ENCODE results near the gene SWAP70.

Gene SWAP70

DNA sequence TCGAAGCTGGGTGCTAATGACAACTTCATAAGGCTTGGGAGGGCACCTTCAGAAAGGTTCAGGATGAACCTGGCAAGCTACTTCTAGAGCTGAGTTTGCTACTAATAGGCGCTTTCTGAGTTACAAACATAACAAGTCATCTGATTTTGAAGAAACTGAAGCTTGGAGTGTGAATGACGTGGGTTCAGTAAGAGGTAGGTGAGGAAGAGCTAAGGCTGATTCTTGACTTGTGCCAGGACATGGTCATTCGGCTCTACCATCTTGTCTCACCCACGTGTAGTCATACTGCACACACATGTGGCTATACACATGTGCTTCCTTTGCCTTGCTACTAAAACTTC, 56.4 kb downstream of the SWAP70 start:
- no peak for DNase-seq (ENCODE audit: low read depth, low spot score)
- H3K4me1 ChIP-seq (ENCODE audit: control insufficient read depth, insufficient read depth, low read length): no peaks in the 10 kb centered on the region
- H3K27ac ChIP-seq (ENCODE audit: low read length): no peak overlapping the region
- H3K27me3 ChIP-seq (ENCODE audit: control insufficient read depth, insufficient read depth, low read length): no peaks in the 10 kb centered on the region
- H3K9me3 ChIP-seq (ENCODE audit: control insufficient read depth, insufficient read depth, low read length): no peaks in the 10 kb centered on the region
- H3K4me3 ChIP-seq (ENCODE audit: low read length): no peak overlapping the region
- WGBS (ENCODE audit: insufficient coverage, insufficient read length): no CpG with 5 or more reads among the region's 5 CpGs
- H3K36me3 ChIP-seq (ENCODE audit: control insufficient read depth, insufficient read depth, low read length): peaks cover under 1% of the 10 kb centered on the region; the same call in 1 of the 2 replicates

DNA sequence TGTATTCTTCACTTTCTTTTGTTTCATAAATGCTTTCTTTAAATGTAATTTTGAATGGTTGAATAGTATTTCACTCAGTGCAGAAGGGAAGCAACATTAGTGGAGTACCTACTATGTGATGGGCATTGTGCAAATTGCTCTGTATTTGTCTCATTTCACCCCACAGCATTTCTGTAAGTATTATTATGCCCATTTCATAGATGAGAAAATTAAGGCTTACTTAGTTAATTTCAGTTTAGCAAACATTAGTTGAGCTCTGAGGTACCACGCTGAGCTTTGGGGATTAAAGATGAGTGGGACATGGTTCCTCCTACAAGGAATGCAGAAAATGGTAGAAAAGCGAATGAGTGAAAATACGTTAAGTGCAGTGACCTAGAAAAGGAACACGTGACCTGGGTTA, 58.1 kb downstream of the SWAP70 start:
- H3K36me3 ChIP-seq (ENCODE audit: control insufficient read depth, insufficient read depth, low read length): no peaks in the 10 kb centered on the region

DNA sequence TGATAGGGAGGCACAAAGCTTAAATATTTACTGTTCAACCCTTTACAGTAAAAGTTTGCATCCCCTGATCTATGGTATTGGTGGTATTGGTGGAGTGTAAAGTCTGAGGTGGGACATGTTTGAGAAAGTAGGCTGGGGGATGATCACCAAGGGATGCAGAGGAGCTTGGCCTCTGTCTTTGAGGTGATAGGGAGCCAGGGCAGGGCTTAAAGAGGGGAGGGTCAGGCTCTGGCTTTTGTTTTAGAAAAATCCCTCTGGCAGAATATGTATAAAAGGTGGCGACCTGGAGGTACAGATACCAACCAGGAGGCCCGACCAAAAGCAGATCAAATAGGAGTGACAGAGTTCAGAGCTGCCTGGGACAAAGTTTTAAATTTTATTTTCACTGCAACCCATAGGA, 59.0 kb downstream of the SWAP70 start:
- WGBS (ENCODE audit: insufficient coverage, insufficient read length): no CpG with 5 or more reads among the region's 2 CpGs
- no peaks in the 10 kb centered on the region for H3K27me3 ChIP-seq (ENCODE audit: control insufficient read depth, insufficient read depth, low read length)
- DNase-seq (ENCODE audit: low read depth, low spot score): no peak
- no peak overlapping the region for H3K27ac ChIP-seq (ENCODE audit: low read length)
- no peaks in the 10 kb centered on the region for H3K4me1 ChIP-seq (ENCODE audit: control insufficient read depth, insufficient read depth, low read length)
- no peaks in the 10 kb centered on the region for H3K36me3 ChIP-seq (ENCODE audit: control insufficient read depth, insufficient read depth, low read length)
- no peak overlapping the region for H3K4me3 ChIP-seq (ENCODE audit: low read length)
- H3K9me3 ChIP-seq (ENCODE audit: control insufficient read depth, insufficient read depth, low read length): no peaks in the 10 kb centered on the region

More for the DNA sequence above, 58.1 kb downstream of the SWAP70 start:
- Histone ChIP-seq H3K4me3 (ENCODE audit: low read length) (no peak overlapping the region), H3K27me3 (ENCODE audit: control insufficient read depth, insufficient read depth, low read length) (no peaks in the 10 kb centered on the region), H3K9me3 (ENCODE audit: control insufficient read depth, insufficient read depth, low read length) (no peaks in the 10 kb centered on the region), H3K4me1 (ENCODE audit: control insufficient read depth, insufficient read depth, low read length) (no peaks in the 10 kb centered on the region), H3K27ac (ENCODE audit: low read length) (no peak overlapping the region)
- no peak for DNase-seq (ENCODE audit: low read depth, low spot score)
- no CpG with 5 or more reads among the region's 4 CpGs for WGBS (ENCODE audit: insufficient coverage, insufficient read length)

DNA sequence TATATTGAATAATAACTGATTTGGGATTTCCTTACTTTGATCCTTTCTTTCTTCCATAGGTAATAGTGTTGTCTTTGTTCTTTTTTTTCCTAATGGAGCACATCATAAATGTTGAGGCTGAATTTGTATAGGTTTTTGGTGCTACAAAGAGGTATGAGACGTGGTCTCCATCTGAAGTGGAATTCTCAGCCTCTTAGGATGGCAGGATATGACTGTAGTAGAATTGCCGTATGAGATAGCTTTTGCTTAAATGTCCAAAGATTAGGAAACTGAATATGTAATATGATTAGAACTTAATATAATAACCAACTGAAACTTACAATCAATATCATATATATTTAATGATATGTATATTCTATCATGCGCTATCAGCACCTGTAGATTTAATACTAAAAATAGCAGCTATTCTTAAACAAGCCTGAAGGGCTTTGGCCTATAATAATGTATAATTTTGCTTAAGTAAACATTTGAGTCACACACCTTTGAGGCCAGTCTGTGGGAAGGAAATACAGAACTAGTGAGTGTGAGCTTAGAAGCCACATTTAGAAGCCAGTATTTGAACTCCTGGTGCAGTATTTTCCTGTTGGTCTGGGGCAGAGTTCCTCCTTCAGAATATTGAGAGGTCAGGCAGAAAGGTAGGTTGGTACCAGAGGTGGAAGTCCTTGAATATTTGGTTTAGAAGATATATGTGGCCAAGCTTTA, 62.6 kb downstream of the SWAP70 start:
- H3K27ac ChIP-seq (ENCODE audit: low read length): no peak overlapping the region
- H3K36me3 ChIP-seq (ENCODE audit: control insufficient read depth, insufficient read depth, low read length): peaks cover 2% of the 10 kb centered on the region; the same call in 1 of the 2 replicates
- no peak overlapping the region for H3K4me3 ChIP-seq (ENCODE audit: low read length)
- no peaks in the 10 kb centered on the region for H3K27me3 ChIP-seq (ENCODE audit: control insufficient read depth, insufficient read depth, low read length)
- WGBS (ENCODE audit: insufficient coverage, insufficient read length): no CpG with 5 or more reads among the region's 3 CpGs
- no peak for DNase-seq (ENCODE audit: low read depth, low spot score)
- no peaks in the 10 kb centered on the region for H3K4me1 ChIP-seq (ENCODE audit: control insufficient read depth, insufficient read depth, low read length)
- H3K9me3 ChIP-seq (ENCODE audit: control insufficient read depth, insufficient read depth, low read length): no peaks in the 10 kb centered on the region

DNA sequence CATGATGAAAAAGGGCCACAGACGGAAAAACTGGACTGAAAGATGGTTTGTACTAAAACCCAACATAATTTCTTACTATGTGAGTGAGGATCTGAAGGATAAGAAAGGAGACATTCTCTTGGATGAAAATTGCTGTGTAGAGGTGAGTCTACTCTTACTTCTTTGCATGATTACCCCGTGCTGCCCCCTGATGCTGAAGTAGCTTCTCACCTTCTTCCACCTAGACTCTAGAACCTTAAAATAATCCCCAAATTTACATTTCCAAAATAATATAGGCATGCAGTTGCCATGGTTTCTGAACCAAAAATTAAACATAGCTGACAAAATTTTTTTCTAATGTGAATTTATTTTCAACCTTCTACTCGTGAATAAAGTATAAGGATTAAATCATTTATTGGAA, 64.2 kb downstream of the SWAP70 start:
- no peak for DNase-seq (ENCODE audit: low read depth, low spot score)
- no peaks in the 10 kb centered on the region for H3K27me3 ChIP-seq (ENCODE audit: control insufficient read depth, insufficient read depth, low read length)
- H3K4me1 ChIP-seq (ENCODE audit: control insufficient read depth, insufficient read depth, low read length): no peaks in the 10 kb centered on the region
- H3K9me3 ChIP-seq (ENCODE audit: control insufficient read depth, insufficient read depth, low read length): no peaks in the 10 kb centered on the region
- no peak overlapping the region for H3K4me3 ChIP-seq (ENCODE audit: low read length)
- no peak overlapping the region for H3K27ac ChIP-seq (ENCODE audit: low read length)
- WGBS (ENCODE audit: insufficient coverage, insufficient read length): no CpG with 5 or more reads among the region's 3 CpGs
- peaks cover 5% of the 10 kb centered on the region; the same call in 1 of the 2 replicates for H3K36me3 ChIP-seq (ENCODE audit: control insufficient read depth, insufficient read depth, low read length)

DNA sequence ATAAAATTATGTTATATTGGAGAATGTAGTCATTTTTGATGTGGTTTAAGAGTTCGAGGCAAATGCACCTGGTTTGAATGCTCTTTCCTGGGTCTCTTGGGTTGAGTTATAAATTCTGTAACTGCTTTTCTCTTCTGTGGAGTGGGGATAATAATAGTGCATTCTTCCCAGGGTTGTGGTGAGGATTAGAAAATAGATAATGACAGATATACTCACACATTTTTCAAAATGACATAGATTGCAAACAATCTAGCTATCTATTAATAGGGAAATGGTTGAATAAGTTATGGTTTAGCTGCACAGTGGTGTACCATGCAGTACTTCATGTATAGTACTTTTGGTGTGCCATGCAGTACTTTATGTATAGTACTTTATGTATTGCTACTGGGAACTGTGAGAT, 67.4 kb downstream of the SWAP70 start:
- Histone ChIP-seq H3K27ac (ENCODE audit: low read length) (no peak overlapping the region), H3K27me3 (ENCODE audit: control insufficient read depth, insufficient read depth, low read length) (no peaks in the 10 kb centered on the region), H3K9me3 (ENCODE audit: control insufficient read depth, insufficient read depth, low read length) (no peaks in the 10 kb centered on the region), H3K4me3 (ENCODE audit: low read length) (no peak overlapping the region), H3K36me3 (ENCODE audit: control insufficient read depth, insufficient read depth, low read length) (peaks cover 5% of the 10 kb centered on the region; the same call in 1 of the 2 replicates), H3K4me1 (ENCODE audit: control insufficient read depth, insufficient read depth, low read length) (no peaks in the 10 kb centered on the region)
- DNase-seq (ENCODE audit: low read depth, low spot score): no peak
- 100% methylated on average over 1 of the region's 1 CpG for WGBS (ENCODE audit: insufficient coverage, insufficient read length)

DNA sequence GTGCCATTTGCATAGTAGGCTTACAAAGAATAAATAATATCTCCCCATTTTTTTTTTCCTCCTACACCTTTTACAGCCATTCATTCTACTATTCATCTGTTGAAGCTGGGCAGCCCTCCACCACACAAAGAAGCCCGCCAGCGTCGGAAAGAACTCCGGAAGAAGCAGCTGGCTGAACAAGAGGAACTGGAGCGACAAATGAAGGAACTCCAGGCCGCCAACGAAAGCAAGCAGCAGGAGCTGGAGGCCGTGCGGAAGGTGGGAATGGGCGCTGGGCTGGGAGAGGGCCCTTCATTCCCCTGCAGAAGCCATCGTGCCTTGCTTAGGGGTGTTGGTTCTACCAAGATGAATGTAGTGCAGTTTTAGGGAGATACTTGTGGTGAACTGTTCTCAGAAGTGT, 68.6 kb downstream of the SWAP70 start:
- Histone ChIP-seq H3K27me3 (ENCODE audit: control insufficient read depth, insufficient read depth, low read length) (no peaks in the 10 kb centered on the region), H3K4me1 (ENCODE audit: control insufficient read depth, insufficient read depth, low read length) (no peaks in the 10 kb centered on the region), H3K9me3 (ENCODE audit: control insufficient read depth, insufficient read depth, low read length) (no peaks in the 10 kb centered on the region), H3K36me3 (ENCODE audit: control insufficient read depth, insufficient read depth, low read length) (peaks cover 5% of the 10 kb centered on the region; the same call in 1 of the 2 replicates), H3K27ac (ENCODE audit: low read length) (no peak overlapping the region), H3K4me3 (ENCODE audit: low read length) (no peak overlapping the region)
- no CpG with 5 or more reads among the region's 11 CpGs for WGBS (ENCODE audit: insufficient coverage, insufficient read length)
- DNase-seq (ENCODE audit: low read depth, low spot score): no peak

DNA sequence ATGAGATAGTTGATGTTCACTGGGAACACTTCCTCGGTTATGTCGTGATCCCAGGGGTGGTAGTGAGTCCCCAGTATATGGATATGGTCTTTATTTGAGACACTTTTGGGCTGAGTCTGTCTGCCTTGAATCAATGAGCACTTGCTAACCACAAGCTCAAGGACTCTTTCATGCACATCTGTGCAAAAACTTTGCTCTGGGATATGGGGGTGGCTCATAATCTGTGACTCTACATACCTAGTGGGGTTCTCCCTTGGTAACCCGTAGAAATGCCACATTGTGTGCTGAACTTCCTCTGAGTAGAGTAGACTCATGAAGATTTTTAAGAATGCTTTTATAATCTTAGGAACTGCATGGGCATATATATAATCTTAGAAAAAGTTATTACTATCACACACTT, 69.3 kb downstream of the SWAP70 start:
- Histone ChIP-seq H3K4me1 (ENCODE audit: control insufficient read depth, insufficient read depth, low read length) (no peaks in the 10 kb centered on the region), H3K27ac (ENCODE audit: low read length) (no peak overlapping the region), H3K36me3 (ENCODE audit: control insufficient read depth, insufficient read depth, low read length) (peaks cover 8% of the 10 kb centered on the region; the same call in 1 of the 2 replicates), H3K4me3 (ENCODE audit: low read length) (no peak overlapping the region), H3K27me3 (ENCODE audit: control insufficient read depth, insufficient read depth, low read length) (no peaks in the 10 kb centered on the region), H3K9me3 (ENCODE audit: control insufficient read depth, insufficient read depth, low read length) (no peaks in the 10 kb centered on the region; the same call in 1 of the 2 replicates)
- DNase-seq (ENCODE audit: low read depth, low spot score): no peak
- WGBS (ENCODE audit: insufficient coverage, insufficient read length): no CpG with 5 or more reads among the region's 3 CpGs

DNA sequence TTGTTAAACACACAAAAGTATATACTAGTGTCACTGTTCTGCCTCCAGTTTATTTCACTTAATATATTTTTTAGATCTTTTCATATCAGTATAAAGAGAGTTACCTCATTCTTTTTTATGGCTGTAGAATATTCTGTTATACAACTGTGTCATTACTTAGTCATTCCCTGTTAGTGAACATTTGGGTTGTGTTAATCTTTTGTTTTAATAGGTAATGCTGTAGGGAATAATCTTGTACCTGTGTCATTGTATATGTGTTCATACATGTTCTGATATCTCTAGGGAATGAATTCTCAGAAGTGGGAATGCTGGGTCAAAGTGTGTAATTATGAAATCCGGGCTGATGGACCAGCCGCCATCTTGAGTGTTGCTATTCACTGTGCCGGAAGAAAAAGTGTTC, 71.4 kb downstream of the SWAP70 start:
- Histone ChIP-seq H3K36me3 (ENCODE audit: control insufficient read depth, insufficient read depth, low read length) (peaks cover 10% of the 10 kb centered on the region; the same call in 1 of the 2 replicates), H3K27ac (ENCODE audit: low read length) (no peak overlapping the region), H3K4me3 (ENCODE audit: low read length) (no peak overlapping the region), H3K9me3 (ENCODE audit: control insufficient read depth, insufficient read depth, low read length) (no peaks in the 10 kb centered on the region; the same call in 1 of the 2 replicates), H3K27me3 (ENCODE audit: control insufficient read depth, insufficient read depth, low read length) (no peaks in the 10 kb centered on the region), H3K4me1 (ENCODE audit: control insufficient read depth, insufficient read depth, low read length) (no peaks in the 10 kb centered on the region)
- no CpG with 5 or more reads among the region's 3 CpGs for WGBS (ENCODE audit: insufficient coverage, insufficient read length)
- DNase-seq (ENCODE audit: low read depth, low spot score): no peak

DNA sequence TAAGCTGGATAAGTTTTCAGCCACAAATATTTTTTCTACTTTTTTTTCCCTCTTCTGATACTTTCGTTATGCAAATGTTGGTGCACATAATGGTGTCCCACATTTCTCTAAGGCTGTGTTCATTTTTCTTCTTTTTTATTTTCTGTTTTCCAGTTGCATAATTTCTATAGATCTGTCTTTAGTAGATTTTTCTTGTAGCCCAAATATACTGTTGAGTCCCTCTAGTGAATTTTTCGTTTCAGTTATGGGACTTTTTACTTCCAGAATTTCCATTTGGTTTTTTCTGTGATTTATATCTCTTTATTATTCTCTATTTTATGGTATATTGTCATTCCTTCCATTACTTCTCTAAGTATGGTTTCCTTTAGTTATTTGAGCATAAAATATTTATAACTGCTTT, 72.0 kb downstream of the SWAP70 start:
- no peak for DNase-seq (ENCODE audit: low read depth, low spot score)
- peaks cover 10% of the 10 kb centered on the region; the same call in 1 of the 2 replicates for H3K36me3 ChIP-seq (ENCODE audit: control insufficient read depth, insufficient read depth, low read length)
- no peak overlapping the region for H3K27ac ChIP-seq (ENCODE audit: low read length)
- WGBS (ENCODE audit: insufficient coverage, insufficient read length): no CpG with 5 or more reads among the region's 2 CpGs
- H3K9me3 ChIP-seq (ENCODE audit: control insufficient read depth, insufficient read depth, low read length): no peaks in the 10 kb centered on the region; the same call in 1 of the 2 replicates
- H3K4me3 ChIP-seq (ENCODE audit: low read length): no peak overlapping the region
- H3K27me3 ChIP-seq (ENCODE audit: control insufficient read depth, insufficient read depth, low read length): no peaks in the 10 kb centered on the region
- H3K4me1 ChIP-seq (ENCODE audit: control insufficient read depth, insufficient read depth, low read length): no peaks in the 10 kb centered on the region

DNA sequence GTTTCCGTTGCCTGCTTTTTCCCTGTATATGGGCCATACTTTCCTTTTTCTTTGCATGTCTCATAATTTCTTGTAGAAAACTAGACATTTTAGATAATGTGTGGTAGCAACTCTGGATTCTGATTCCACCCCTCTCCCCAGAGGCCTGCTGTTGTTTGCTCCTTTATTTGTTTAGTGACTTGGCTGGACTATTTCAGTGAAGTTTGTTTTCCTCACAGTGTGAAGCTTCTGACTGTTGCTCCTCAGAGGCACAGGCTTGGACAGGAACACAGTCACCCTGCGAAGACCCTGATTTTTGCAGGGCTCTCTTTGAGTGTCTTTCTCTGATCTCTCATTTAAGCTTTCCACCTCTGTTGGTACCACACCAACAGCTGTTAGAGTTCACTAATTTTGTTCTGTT, 72.5 kb downstream of the SWAP70 start:
- Histone ChIP-seq H3K27ac (ENCODE audit: low read length) (no peak overlapping the region), H3K36me3 (ENCODE audit: control insufficient read depth, insufficient read depth, low read length) (peaks cover 10% of the 10 kb centered on the region; the same call in 1 of the 2 replicates)
- no CpG with 5 or more reads among the region's 2 CpGs for WGBS (ENCODE audit: insufficient coverage, insufficient read length)

More for the DNA sequence above, 72.5 kb downstream of the SWAP70 start:
- no peaks in the 10 kb centered on the region for H3K4me1 ChIP-seq (ENCODE audit: control insufficient read depth, insufficient read depth, low read length)
- no peaks in the 10 kb centered on the region; the same call in 1 of the 2 replicates for H3K9me3 ChIP-seq (ENCODE audit: control insufficient read depth, insufficient read depth, low read length)
- H3K4me3 ChIP-seq (ENCODE audit: low read length): no peak overlapping the region
- H3K27me3 ChIP-seq (ENCODE audit: control insufficient read depth, insufficient read depth, low read length): no peaks in the 10 kb centered on the region
- no peak for DNase-seq (ENCODE audit: low read depth, low spot score)
